ENCODE data around the gene MLLT10.

GRCh38 chr10:21524526-21525366 is 9.3 kb upstream of the MLLT10 start:
- TF ChIP-seq TAF1 (IDR thresholded peaks at IDR 0.05; ENCODE audit: borderline replicate concordance, low read depth, low read length) (no peak), POLR2A (IDR thresholded peaks at IDR 0.05; ENCODE audit: low read depth, low read length) (no peak)
